ENCODE results near the gene MAP4K5.

MAP4K5 gene

DNA sequence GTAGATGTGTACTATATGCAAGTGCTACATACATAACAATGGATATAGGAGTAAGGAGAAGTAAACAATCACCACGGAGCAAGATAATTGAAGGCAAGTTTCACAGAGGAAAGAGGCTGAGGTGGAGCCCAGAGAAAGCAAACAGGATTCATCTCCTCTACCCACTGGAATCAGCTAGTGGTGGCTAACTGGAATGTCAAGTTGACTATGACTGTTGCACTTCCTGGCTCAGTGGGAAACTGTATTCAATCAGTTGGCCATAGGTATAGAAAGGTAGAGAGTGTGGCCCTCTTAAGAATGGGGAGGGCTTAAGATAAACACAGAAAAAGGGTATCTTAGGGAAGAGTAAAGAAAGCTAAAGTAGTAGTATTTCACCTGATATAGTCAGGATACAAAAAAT is 62.4 kb downstream of the MAP4K5 start:
- H3K9ac ChIP-seq (ENCODE audit: low read depth, low read length), result no peak overlapping the region
- no peak overlapping the region for H3K4me3 ChIP-seq (ENCODE audit: low read length)
- no peaks in the 10 kb centered on the region for H3K4me1 ChIP-seq (ENCODE audit: control insufficient read depth, insufficient read depth, low read length)
- no peaks in the 10 kb centered on the region for H3K27me3 ChIP-seq (ENCODE audit: control insufficient read depth, insufficient read depth, low read length)
- H3K4me2 ChIP-seq (ENCODE audit: low read length), result no peak overlapping the region
- H3K9me3 ChIP-seq (replicated peaks; ENCODE audit: low read length), result peaks cover 31% of the 10 kb centered on the region
- H3K36me3 ChIP-seq (ENCODE audit: insufficient read depth, low read length), result peaks cover 94% of the 10 kb centered on the region

DNA sequence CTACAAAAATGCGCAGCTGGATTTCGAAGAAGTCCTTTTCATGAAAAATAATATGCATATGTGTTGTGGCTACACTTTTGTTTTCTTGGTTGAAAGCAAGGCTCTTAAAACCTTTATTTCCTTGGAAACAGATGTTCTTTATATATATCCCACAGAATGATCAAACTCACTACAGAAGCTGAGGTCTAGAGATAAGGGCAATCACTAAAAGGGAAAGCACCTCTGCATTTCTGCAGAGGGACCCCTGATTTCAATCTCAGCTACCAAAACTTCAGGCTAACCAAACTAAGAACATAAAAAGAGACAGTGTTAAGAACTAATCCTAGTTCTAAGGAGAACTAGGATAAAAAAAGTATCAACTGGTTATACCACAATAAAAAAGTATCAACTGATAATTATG is 70.3 kb downstream of the MAP4K5 start:
- Histone ChIP-seq H3K9me3 (replicated peaks; ENCODE audit: low read length) (no peaks in the 10 kb centered on the region), H3K9ac (ENCODE audit: low read depth, low read length) (no peak overlapping the region), H3K36me3 (ENCODE audit: insufficient read depth, low read length) (peaks cover 89% of the 10 kb centered on the region), H3K27me3 (ENCODE audit: control insufficient read depth, insufficient read depth, low read length) (no peaks in the 10 kb centered on the region), H3K4me1 (ENCODE audit: control insufficient read depth, insufficient read depth, low read length) (no peaks in the 10 kb centered on the region), H3K4me3 (ENCODE audit: low read length) (no peak overlapping the region), H3K4me2 (ENCODE audit: low read length) (no peak overlapping the region)

DNA sequence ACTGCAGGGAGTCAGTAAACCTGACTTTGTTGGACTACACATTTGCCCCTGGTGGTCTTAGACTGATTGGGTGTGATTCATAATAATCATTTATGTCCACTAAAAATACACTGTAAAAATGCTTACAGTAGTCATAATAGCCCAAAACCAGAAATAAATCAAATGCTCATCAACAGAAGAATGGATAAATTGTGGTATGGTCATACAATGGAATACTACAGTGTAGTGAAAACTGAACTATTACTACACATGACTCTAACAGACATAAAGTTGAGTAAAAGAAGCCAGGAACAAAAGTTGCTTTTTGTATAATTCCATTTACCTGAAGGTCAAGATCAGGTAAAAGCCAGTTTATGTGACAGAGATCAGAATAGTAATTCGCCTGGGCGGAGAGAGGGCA is 78.5 kb downstream of the MAP4K5 start:
- Histone ChIP-seq H3K4me3 (ENCODE audit: low read length) (no peak overlapping the region), H3K4me1 (ENCODE audit: control insufficient read depth, insufficient read depth, low read length) (peaks cover 18% of the 10 kb centered on the region), H3K9me3 (replicated peaks; ENCODE audit: low read length) (no peaks in the 10 kb centered on the region), H3K27me3 (ENCODE audit: control insufficient read depth, insufficient read depth, low read length) (no peaks in the 10 kb centered on the region), H3K9ac (ENCODE audit: low read depth, low read length) (peak overlapping the region; percentile 34), H3K4me2 (ENCODE audit: low read length) (no peak overlapping the region), H3K36me3 (ENCODE audit: insufficient read depth, low read length) (peaks cover 83% of the 10 kb centered on the region)

DNA sequence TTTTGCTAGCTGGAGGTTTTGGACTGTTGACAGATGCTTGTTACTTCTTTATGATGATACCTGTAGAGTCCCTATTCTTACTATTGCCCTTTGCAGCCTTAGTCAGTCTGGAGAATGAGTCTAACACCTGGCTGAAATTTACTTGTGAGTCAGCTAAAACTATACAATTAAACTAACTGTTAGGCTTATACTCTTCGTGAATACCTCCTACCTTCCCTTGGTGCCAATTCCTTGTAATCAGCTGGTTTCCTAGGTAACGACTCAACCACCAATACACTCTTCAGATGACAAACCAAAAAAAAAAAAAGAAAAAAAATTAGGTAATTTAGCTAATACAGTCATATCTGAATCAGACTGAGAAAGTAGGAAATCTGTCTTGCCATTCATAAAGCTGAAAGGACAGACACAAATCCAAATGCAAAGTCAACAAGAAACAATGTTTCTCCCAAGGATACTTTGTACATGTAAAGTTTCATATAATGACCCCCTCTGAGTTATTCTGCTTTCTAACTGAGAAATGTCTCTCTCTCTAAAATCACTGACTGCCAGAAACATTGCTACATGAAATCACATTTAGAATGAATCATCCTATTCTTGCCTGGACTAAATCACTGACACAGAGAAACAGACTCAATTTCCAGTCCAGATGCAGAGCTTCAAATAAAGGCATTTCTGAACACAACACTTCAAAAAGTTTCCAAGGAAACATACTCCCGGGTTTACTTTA is 79.2 kb downstream of the MAP4K5 start:
- Histone ChIP-seq H3K4me1 (ENCODE audit: control insufficient read depth, insufficient read depth, low read length) (peaks cover 18% of the 10 kb centered on the region), H3K36me3 (ENCODE audit: insufficient read depth, low read length) (peaks cover 83% of the 10 kb centered on the region), H3K9me3 (replicated peaks; ENCODE audit: low read length) (no peaks in the 10 kb centered on the region), H3K9ac (ENCODE audit: low read depth, low read length) (peak overlapping the region; percentile 34), H3K4me3 (ENCODE audit: low read length) (no peak overlapping the region), H3K27me3 (ENCODE audit: control insufficient read depth, insufficient read depth, low read length) (no peaks in the 10 kb centered on the region), H3K4me2 (ENCODE audit: low read length) (peak overlapping the region; percentile 35)

DNA sequence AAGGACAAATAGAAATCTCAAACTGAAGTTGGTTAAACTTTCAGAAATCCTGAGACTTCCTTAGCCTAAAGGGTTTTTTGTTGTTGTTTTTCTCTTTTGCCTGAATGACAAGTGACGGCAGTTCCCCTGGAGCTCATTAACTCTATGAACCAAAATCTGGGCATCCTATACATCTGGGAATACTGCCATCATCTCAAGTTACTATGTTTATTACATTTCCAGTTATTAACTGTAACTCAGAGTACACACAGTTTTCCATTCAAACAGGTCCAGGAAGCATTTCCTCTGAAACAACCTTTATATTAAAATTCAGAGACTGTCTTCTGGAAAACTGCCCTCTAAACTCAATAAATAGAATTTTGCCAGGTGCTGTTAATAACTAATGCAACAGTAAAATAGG is 80.1 kb downstream of the MAP4K5 start:
- no peaks in the 10 kb centered on the region for H3K9me3 ChIP-seq (replicated peaks; ENCODE audit: low read length)
- peaks cover 75% of the 10 kb centered on the region for H3K36me3 ChIP-seq (ENCODE audit: insufficient read depth, low read length)
- no peak overlapping the region for H3K4me3 ChIP-seq (ENCODE audit: low read length)
- no peak overlapping the region for H3K4me2 ChIP-seq (ENCODE audit: low read length)
- H3K9ac ChIP-seq (ENCODE audit: low read depth, low read length), result no peak overlapping the region
- no peaks in the 10 kb centered on the region for H3K27me3 ChIP-seq (ENCODE audit: control insufficient read depth, insufficient read depth, low read length)
- H3K4me1 ChIP-seq (ENCODE audit: control insufficient read depth, insufficient read depth, low read length), result peaks cover 26% of the 10 kb centered on the region

DNA sequence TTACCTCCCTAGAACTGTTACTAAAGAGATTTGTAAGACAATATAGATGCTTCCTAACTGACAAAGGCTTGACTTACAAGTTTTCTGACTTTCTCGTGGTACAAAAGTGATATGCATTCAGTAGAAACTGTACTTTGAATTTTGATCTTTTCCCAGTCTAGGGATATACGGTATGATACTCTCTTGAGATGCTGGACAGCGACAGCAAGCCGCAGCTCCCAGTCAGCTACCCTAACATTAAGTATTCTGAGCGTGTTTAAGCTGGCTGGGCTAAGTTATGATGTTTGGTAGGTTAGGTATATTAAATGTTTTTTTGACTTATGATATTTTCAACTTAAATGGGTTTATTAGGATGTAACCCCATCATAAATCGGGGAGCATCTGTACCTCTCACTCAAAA is 80.5 kb downstream of the MAP4K5 start:
- Histone ChIP-seq H3K9ac (ENCODE audit: low read depth, low read length) (no peak overlapping the region), H3K36me3 (ENCODE audit: insufficient read depth, low read length) (peaks cover 75% of the 10 kb centered on the region), H3K4me2 (ENCODE audit: low read length) (no peak overlapping the region), H3K9me3 (replicated peaks; ENCODE audit: low read length) (no peaks in the 10 kb centered on the region), H3K27me3 (ENCODE audit: control insufficient read depth, insufficient read depth, low read length) (no peaks in the 10 kb centered on the region), H3K4me1 (ENCODE audit: control insufficient read depth, insufficient read depth, low read length) (peaks cover 26% of the 10 kb centered on the region), H3K4me3 (ENCODE audit: low read length) (no peak overlapping the region)

DNA sequence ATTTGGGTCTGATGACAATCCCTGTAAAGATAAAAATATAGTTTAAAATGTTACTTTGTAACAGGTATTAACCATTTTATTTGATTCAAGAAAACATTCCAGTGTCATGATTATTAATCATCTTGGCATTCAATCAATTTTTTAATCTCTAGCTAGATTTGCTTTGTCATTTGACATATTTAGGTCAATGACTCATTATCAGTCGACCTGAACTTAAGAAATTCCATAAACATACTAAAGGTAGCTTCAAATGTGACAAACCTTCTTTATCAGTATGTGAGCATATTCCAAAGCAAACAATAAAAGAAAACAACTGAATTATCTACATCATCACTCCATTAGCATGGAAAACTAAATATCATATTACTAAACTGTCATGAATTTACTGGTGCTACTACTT is 84.9 kb downstream of the MAP4K5 start:
- Histone ChIP-seq H3K4me1 (ENCODE audit: control insufficient read depth, insufficient read depth, low read length) (peaks cover 11% of the 10 kb centered on the region), H3K9me3 (replicated peaks; ENCODE audit: low read length) (no peaks in the 10 kb centered on the region), H3K9ac (ENCODE audit: low read depth, low read length) (no peak overlapping the region), H3K4me3 (ENCODE audit: low read length) (no peak overlapping the region), H3K27me3 (ENCODE audit: control insufficient read depth, insufficient read depth, low read length) (no peaks in the 10 kb centered on the region), H3K4me2 (ENCODE audit: low read length) (no peak overlapping the region), H3K36me3 (ENCODE audit: insufficient read depth, low read length) (peaks cover 76% of the 10 kb centered on the region)

DNA sequence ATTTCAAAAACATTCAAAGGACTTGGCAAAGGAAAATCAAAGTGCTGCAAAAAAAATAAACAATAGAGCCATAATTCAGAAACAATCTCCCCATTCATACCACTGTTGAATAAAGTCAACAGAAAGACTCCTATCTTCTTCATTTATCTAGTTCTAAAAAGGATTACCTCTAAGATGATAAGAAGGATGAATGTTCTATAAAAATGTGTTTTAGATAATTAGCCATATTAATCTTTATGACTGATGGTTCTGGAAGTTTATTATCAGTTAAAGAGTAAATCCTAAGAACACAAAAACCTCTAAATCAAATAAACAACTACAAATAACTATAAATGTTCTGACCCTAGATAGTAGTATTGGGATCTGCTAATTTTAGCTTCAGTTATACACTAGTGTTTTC is 97.8 kb downstream of the MAP4K5 start:
- no peaks in the 10 kb centered on the region for H3K4me1 ChIP-seq (ENCODE audit: control insufficient read depth, insufficient read depth, low read length)
- H3K36me3 ChIP-seq (ENCODE audit: insufficient read depth, low read length), result peaks cover 57% of the 10 kb centered on the region
- H3K9me3 ChIP-seq (replicated peaks; ENCODE audit: low read length), result no peaks in the 10 kb centered on the region
- H3K4me3 ChIP-seq (ENCODE audit: low read length), result no peak overlapping the region
- no peak overlapping the region for H3K4me2 ChIP-seq (ENCODE audit: low read length)
- no peaks in the 10 kb centered on the region for H3K27me3 ChIP-seq (ENCODE audit: control insufficient read depth, insufficient read depth, low read length)
- H3K9ac ChIP-seq (ENCODE audit: low read depth, low read length), result no peak overlapping the region

DNA sequence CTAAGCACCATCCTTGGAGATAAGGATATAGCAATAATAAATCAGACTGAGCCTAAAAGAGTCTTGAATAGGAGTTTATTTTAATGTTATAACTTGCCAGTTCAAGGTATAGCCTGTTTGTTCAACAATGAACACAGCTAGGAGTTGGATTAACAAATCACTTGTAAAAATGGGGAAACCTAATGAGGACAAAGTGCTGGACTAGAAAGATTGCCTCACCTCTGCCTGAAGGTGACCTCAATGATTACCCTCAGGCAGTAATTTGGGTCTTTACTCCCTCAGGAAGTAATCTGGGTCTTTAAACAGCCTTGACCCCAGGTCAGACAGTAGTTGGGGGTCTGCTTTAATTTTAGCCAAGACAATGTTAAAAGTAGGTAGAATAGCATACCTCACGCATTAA is 100.2 kb downstream of the MAP4K5 start:
- no peak overlapping the region for H3K4me2 ChIP-seq (ENCODE audit: low read length)
- H3K9me3 ChIP-seq (replicated peaks; ENCODE audit: low read length), result no peaks in the 10 kb centered on the region
- no peaks in the 10 kb centered on the region for H3K4me1 ChIP-seq (ENCODE audit: control insufficient read depth, insufficient read depth, low read length)
- peaks cover 54% of the 10 kb centered on the region for H3K36me3 ChIP-seq (ENCODE audit: insufficient read depth, low read length)
- no peak overlapping the region for H3K4me3 ChIP-seq (ENCODE audit: low read length)
- H3K27me3 ChIP-seq (ENCODE audit: control insufficient read depth, insufficient read depth, low read length), result no peaks in the 10 kb centered on the region
- no peak overlapping the region for H3K9ac ChIP-seq (ENCODE audit: low read depth, low read length)

DNA sequence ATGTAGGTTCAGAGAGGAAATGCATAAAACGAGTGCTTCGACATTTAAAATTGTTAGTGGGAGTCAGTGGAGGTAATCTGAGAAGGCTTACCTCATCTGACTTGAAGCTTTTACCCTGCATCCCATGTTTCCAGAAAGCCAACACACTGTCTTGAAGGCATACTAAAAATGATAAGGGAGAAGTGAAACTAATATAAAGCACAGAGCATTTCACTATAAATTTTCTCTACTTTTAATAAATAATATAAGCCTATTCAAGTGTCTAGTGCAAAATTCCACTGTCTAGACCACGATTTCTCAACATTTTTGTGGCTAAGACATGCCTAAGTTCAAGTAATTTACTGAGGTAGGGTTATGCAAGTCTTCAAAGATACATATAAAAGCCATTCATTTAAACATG is 106.6 kb downstream of the MAP4K5 start:
- no peak overlapping the region for H3K9ac ChIP-seq (ENCODE audit: low read depth, low read length)
- H3K9me3 ChIP-seq (replicated peaks; ENCODE audit: low read length), result no peaks in the 10 kb centered on the region
- no peaks in the 10 kb centered on the region for H3K27me3 ChIP-seq (ENCODE audit: control insufficient read depth, insufficient read depth, low read length)
- peaks cover 9% of the 10 kb centered on the region for H3K4me1 ChIP-seq (ENCODE audit: control insufficient read depth, insufficient read depth, low read length)
- H3K36me3 ChIP-seq (ENCODE audit: insufficient read depth, low read length), result peaks cover 62% of the 10 kb centered on the region
- no peak overlapping the region for H3K4me3 ChIP-seq (ENCODE audit: low read length)
- peak overlapping the region; percentile 18 for H3K4me2 ChIP-seq (ENCODE audit: low read length)

DNA sequence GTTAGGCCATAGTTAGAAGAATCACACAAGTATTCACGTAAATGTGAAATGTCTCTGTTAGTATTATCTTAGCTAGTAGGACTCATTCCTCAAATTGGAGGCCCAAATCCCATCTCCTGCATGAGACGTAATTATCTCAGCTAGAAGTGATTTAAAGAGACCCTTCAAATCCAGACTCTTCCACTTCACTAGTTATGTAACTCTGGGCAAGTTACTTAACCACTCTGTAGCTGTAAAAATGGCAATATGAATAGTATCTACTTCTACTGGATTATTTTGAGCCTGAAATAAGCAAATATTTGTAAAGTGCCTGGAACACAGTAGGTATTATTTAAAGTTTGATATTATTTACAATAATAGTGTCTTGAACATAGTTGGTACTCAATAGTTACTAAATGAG is 107.3 kb downstream of the MAP4K5 start:
- peaks cover 66% of the 10 kb centered on the region for H3K36me3 ChIP-seq (ENCODE audit: insufficient read depth, low read length)
- H3K4me1 ChIP-seq (ENCODE audit: control insufficient read depth, insufficient read depth, low read length), result peaks cover 9% of the 10 kb centered on the region
- H3K4me2 ChIP-seq (ENCODE audit: low read length), result no peak overlapping the region
- no peak overlapping the region for H3K4me3 ChIP-seq (ENCODE audit: low read length)
- no peak overlapping the region for H3K9ac ChIP-seq (ENCODE audit: low read depth, low read length)
- H3K27me3 ChIP-seq (ENCODE audit: control insufficient read depth, insufficient read depth, low read length), result no peaks in the 10 kb centered on the region
- no peaks in the 10 kb centered on the region for H3K9me3 ChIP-seq (replicated peaks; ENCODE audit: low read length)

DNA sequence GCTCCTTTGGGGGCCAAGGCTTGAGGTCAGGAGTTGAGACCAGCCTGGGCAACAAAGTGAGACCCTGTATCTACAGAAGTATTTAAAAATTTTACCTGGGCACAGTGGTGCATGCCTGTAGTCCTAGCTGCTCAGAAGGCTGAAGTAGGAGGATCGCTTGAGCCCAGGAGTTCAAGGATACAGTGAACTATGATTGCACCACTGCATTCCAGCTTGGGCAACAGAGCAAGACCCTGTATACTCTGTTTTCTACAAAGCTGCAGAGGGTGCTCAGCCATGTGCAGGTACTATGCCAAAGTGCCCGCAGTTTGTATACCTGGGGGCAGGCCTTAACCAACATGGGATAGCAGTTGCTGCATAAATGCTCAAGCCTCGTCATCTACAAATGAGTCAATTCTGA is 108.8 kb downstream of the MAP4K5 start:
- H3K9ac ChIP-seq (ENCODE audit: low read depth, low read length), result no peak overlapping the region
- no peaks in the 10 kb centered on the region for H3K27me3 ChIP-seq (ENCODE audit: control insufficient read depth, insufficient read depth, low read length)
- no peaks in the 10 kb centered on the region for H3K9me3 ChIP-seq (replicated peaks; ENCODE audit: low read length)
- H3K4me3 ChIP-seq (ENCODE audit: low read length), result no peak overlapping the region
- peaks cover 64% of the 10 kb centered on the region for H3K36me3 ChIP-seq (ENCODE audit: insufficient read depth, low read length)
- no peak overlapping the region for H3K4me2 ChIP-seq (ENCODE audit: low read length)
- peaks cover 9% of the 10 kb centered on the region for H3K4me1 ChIP-seq (ENCODE audit: control insufficient read depth, insufficient read depth, low read length)

All from skeletal muscle satellite cell (primary cell).